GM12873 (cell line): ENCODE data around the gene INMT.

Experiments
- TF ChIP-seq, protein P1 (sequence below): IDR thresholded peaks from 2 replicates; pipeline ENCODE4 v1.5.1; 2012; ENCODE audit warnings: low read depth, mild to moderate bottlenecking, moderate library complexity, low read length, control low read depth; ENCODE audit not compliant: insufficient read depth; ENCODE audit errors: missing control alignments

The INMT gene

DNA sequence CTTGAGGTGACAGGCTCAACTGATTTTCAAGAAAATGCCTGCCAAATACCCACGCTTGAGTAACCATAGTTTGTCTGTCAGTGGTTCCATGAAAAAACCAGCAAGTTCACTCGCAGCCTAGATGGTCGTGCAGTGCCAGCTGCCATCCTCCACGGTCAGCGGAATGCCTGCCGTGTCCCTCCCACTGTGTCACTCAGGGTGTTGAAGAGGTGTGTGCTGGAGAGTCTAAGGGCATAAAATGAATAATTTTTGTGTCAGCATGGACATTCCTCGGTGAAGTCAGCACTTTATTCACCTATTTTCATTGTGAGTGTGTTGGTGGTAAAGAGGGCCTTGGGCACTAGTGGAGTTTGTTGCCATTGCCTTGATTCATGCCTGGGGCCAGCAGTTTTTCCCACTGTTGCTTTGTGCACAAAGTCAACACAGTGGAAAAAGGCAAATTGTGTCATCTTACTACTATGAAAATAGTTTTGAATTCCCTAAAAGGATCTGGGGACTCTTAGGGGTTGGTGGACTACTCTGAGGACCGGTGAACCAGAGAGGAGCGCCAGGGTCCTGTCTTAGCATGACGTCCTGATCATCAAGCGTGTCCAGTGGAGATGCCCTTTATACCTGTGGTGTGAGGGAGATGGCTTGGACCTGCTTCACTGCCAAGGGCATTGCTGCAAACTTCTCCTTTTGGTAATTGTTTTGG lies 36.9 kb downstream of the INMT start:
- TF ChIP-seq, protein P1, sequence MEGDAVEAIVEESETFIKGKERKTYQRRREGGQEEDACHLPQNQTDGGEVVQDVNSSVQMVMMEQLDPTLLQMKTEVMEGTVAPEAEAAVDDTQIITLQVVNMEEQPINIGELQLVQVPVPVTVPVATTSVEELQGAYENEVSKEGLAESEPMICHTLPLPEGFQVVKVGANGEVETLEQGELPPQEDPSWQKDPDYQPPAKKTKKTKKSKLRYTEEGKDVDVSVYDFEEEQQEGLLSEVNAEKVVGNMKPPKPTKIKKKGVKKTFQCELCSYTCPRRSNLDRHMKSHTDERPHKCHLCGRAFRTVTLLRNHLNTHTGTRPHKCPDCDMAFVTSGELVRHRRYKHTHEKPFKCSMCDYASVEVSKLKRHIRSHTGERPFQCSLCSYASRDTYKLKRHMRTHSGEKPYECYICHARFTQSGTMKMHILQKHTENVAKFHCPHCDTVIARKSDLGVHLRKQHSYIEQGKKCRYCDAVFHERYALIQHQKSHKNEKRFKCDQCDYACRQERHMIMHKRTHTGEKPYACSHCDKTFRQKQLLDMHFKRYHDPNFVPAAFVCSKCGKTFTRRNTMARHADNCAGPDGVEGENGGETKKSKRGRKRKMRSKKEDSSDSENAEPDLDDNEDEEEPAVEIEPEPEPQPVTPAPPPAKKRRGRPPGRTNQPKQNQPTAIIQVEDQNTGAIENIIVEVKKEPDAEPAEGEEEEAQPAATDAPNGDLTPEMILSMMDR, result no peak

DNA sequence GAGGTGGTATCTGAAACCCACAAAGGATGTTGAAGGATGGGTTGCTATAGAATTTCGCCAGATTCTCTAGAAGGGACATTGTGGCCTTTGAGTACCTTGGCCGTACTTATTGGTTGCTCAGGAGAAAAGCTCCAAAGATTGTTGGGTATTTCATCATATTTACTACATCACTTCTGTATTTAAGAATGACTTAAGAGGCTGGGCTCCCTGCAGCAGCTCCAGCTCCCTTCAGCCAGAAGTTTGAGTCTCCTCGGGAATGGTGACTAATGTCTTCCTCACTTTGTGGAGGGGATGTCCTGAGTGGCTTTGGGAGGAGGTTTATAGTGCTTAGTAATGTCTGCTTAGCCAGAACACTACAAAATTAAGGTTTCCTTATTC lies 37.4 kb downstream of the INMT start:
- TF ChIP-seq, protein P1, result no peak

DNA sequence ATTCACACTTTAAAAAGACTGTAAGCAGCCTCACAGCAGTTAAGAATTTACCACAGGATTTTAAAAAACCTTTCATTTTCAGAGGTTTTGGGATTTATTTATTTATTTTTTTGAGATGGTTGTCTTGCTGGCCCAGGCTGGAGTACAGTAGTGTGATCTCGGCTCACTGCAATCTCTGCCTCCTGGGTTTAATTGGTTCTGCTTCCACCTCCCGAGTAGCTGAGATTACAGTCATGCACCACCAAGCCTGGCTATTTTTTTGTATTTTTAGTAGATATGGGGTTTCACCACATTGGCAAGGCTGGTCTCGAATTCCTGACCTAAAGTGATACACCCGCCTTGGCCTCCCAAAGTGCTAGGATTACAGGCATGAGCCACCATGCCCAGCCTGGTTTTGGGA lies 38.4 kb downstream of the INMT start:
- TF ChIP-seq, protein P1, result no peak

DNA sequence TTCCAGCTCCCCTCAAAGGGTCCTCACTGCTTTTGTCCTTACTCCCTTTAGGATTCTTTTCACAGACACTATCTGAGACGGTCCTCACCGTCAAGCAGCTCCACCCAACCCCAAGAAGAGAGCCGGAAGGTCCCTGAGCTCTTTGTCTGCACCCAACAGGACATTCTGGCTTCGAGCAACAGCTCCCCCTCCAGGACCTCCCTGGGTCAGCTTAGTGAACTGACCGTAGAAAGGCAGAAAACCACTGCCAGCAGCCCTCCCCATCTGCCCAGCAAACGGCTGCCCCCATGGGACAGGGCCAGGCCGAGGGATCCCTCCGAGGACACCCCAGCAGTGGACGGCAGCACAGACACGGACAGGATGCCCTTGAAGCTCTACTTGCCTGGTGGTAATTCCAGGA lies 39.2 kb downstream of the INMT start:
- TF ChIP-seq, protein P1, result no peak

DNA sequence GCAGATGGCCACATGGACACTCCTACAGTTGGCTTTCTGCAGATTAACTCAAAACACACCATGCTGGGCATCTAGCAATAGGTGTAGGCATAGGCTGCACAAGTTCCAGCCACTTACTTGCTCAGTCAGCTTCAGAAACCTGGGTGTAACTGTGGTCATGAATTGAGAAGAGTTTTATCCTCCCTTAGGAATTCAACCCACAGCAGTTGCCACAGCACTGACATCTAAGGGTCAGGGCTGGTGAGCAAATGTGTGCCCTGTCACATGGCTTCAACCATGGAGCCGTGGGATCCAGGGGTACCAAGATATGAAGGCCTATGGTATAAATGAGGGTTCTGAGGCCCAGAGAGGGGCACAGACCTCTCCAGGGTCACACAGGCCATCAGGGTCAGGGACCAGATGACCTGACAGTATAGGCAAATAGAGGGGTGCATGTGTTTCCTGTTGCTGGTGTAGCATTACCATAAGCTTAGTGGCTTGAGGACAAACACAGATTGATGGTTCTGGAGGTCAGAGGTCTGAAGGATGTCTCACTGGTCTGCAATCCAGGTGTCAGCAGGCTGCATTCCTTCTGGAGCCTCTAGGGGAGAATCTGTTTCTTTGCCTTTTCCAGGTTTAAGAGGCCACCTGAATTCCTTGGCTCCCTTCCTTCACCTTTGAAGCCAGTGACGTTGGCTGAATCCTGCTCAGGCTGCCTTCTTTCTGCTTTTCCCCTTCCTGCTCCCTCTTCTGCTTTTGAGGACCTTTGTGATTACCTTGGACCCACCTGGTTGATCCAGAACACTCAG lies 43.4 kb downstream of the INMT start:
- TF ChIP-seq, protein P1, result no peak

DNA sequence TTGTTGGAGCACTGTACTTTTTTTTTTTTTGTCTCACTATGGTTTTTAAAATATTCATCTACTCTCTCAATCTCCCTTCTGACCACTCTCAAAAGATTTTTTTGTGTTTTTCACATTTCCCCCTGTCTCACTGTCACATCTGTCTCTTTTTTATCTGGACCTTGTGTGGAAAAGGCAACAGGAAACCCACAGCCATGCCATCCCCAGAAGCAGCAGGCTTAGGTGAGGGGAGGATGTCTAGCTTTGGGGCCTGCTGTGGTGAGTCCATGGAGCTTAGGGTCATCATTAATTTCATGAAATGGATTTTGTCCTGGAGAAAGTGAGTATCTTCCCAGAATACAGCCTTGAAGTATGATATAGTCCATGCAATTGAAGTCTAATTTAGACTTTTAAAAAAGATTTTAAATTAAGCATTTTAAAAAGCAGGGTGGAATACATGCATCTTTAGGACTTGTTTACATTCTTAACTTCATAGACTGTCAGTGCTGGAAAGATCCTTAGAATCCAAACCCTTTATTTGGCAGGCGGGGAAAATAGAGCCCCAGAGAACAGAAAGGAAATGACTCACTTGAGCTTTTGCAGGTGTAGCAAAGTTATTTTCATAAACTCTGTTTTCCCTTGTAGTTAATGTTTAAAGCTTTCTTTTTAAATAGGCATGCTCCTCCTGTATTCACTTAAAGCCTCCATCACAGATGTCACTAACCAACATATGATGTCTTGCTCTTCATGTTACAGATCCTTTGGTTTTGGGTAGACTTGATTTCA lies 44.4 kb downstream of the INMT start:
- TF ChIP-seq, protein P1, result no peak
